ENCODE measurements around the gene UBE2V1. TPM values are rescaled to one million over a fixed set of nuclear protein-coding genes. Genes with fewer than 3 reads are reported as not detected.

UBE2V1 gene
- total and polyA plus RNA-seq, 2 donors (not counting 1 experiment from before 2014, with no cell fraction given), result 69.2 to 158 TPM

DNA sequence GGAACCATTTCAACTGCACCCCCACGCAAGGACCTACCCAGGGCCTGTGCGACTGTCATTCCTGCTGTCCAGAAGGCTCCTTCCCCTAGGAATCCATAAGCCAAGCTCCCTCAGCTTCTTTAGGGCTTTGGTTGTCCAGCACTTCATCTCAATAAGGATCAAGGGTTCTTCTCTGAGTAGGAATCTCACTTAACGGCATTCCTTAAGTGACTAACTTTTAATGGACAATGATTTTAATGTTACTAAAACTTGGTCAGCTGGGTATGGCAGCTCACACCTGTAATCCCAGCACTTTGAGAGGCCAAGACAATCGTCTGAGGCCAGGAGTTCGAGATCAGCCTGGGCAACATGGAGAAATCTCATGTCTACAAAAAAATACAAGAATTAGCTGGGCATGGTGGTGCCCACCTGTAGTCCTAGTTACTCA lies 13.4 kb downstream of the UBE2V1 start:
- H4K20me1 ChIP-seq (ENCODE audit: control insufficient read depth, insufficient read depth, low read length, poor library complexity, severe bottlenecking), result peaks cover 86% of the 10 kb centered on the region
- no peak overlapping the region for H2AFZ ChIP-seq (ENCODE audit: insufficient read depth, low read depth, low read length, poor library complexity, severe bottlenecking)
- ChIA-PET CTCF (interaction anchor here (1.0 to 3.8 kb wide), 6 partner anchors 15 to 121 kb away, joined by 3 to 21 read pairs (median 4); no protein-coding TSS in a partner anchor), POLR2A (no interaction called here)
- H3K27me3 Mint-ChIP-seq, result no peaks in the 10 kb centered on the region
- H3K79me2 ChIP-seq (ENCODE audit: control insufficient read depth, insufficient read depth, low read length), result peaks cover 97% of the 10 kb centered on the region
- H3K27ac ChIP-seq (ENCODE audit: low read length in 2 of 2), result no peak overlapping the region
- no peak overlapping the region for H3K4me2 ChIP-seq (replicated peaks; ENCODE audit: low read depth, low read length, poor library complexity, severe bottlenecking)
- DNase-seq, result no peak
- TF ChIP-seq, protein P1, sequence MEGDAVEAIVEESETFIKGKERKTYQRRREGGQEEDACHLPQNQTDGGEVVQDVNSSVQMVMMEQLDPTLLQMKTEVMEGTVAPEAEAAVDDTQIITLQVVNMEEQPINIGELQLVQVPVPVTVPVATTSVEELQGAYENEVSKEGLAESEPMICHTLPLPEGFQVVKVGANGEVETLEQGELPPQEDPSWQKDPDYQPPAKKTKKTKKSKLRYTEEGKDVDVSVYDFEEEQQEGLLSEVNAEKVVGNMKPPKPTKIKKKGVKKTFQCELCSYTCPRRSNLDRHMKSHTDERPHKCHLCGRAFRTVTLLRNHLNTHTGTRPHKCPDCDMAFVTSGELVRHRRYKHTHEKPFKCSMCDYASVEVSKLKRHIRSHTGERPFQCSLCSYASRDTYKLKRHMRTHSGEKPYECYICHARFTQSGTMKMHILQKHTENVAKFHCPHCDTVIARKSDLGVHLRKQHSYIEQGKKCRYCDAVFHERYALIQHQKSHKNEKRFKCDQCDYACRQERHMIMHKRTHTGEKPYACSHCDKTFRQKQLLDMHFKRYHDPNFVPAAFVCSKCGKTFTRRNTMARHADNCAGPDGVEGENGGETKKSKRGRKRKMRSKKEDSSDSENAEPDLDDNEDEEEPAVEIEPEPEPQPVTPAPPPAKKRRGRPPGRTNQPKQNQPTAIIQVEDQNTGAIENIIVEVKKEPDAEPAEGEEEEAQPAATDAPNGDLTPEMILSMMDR (IDR thresholded peaks at IDR 0.05), result no peak
- TF ChIP-seq EZH2 (IDR thresholded peaks at IDR 0.05; ENCODE audit: borderline replicate concordance, insufficient read depth, low read depth, low read length, poor library complexity, severe bottlenecking), result no peak
- 96% methylated on average over 2 of the region's 5 CpGs for WGBS (ENCODE audit: insufficient coverage)
- peaks cover 10 to 14% of the 10 kb centered on the region in 2 donors for H3K4me1 ChIP-seq (ENCODE audit: control insufficient read depth in 2 of 2, insufficient read depth in 2 of 2, low read length in 2 of 2)
- ATAC-seq (ENCODE audit: low read depth), result no peak
- H3K9ac ChIP-seq (ENCODE audit: low read length), result no peak overlapping the region
- no peak overlapping the region for H3K4me3 ChIP-seq (ENCODE audit: control extremely low read depth in 1 of 5, extremely low read depth in 1 of 5, insufficient read depth in 1 of 5, low read depth in 2 of 5, low read length in 4 of 5)
- no peaks in the 10 kb centered on the region for H3K9me3 ChIP-seq (ENCODE audit: control extremely low read depth in 1 of 3, control insufficient read depth in 2 of 3, insufficient read depth in 1 of 3, low read length in 2 of 3)
- H3K4me3 Mint-ChIP-seq, result no peak overlapping the region
- H3K9me3 Mint-ChIP-seq (ENCODE audit: insufficient read depth), result no peaks in the 10 kb centered on the region
- peaks cover 1 to 34% of the 10 kb centered on the region in 2 experiments for H3K36me3 ChIP-seq (replicated peaks in 1 of 2; ENCODE audit: control extremely low read depth in 1 of 2, control insufficient read depth in 1 of 2, extremely low read depth in 1 of 2, insufficient read depth in 2 of 2, low read length in 1 of 2)
- H3K27ac Mint-ChIP-seq, result no peak overlapping the region
- intact Hi-C loops (cut with micrococcal nuclease), result no loop called here
- no peaks in the 10 kb centered on the region for H3K27me3 ChIP-seq (replicated peaks in 1 of 4; ENCODE audit: control extremely low read depth in 1 of 4, control insufficient read depth in 3 of 4, insufficient read depth in 4 of 4, low read length in 3 of 4)
- peaks cover 38% of the 10 kb centered on the region for H3K4me1 Mint-ChIP-seq

DNA sequence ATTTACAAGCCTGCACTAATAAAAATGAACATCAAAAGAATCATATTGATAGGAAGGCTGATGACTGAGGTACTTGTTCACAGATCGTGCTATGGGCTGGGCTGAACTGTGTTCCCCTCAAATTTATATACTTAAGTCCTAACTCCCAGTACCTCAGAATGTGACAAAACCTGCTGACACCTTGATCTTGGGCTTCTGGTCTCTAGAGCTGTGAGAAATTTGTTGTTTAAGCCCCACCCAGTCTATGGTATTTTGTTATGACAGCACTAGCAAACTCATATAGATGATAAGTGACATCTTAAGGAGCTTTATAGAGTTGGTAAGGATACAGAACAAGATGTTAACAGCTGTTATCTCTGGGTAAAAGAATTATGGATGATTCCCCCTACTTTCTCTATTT lies 13.8 kb downstream of the UBE2V1 start:
- no peaks in the 10 kb centered on the region for H3K27me3 Mint-ChIP-seq
- no peak overlapping the region for H3K27ac ChIP-seq (ENCODE audit: low read length in 2 of 2)
- intact Hi-C loops (cut with micrococcal nuclease), result no loop called here
- no peak overlapping the region for H3K27ac Mint-ChIP-seq
- ATAC-seq (ENCODE audit: low read depth) (no peak), DNase-seq (no peak)
- H3K9ac ChIP-seq (ENCODE audit: low read length), result no peak overlapping the region
- no peak overlapping the region for H3K4me2 ChIP-seq (replicated peaks; ENCODE audit: low read depth, low read length, poor library complexity, severe bottlenecking)
- H3K79me2 ChIP-seq (ENCODE audit: control insufficient read depth, insufficient read depth, low read length), result peaks cover 96% of the 10 kb centered on the region
- no peaks in the 10 kb centered on the region for H3K27me3 ChIP-seq (replicated peaks in 1 of 4; ENCODE audit: control extremely low read depth in 1 of 4, control insufficient read depth in 3 of 4, insufficient read depth in 4 of 4, low read length in 3 of 4)
- no CpG with 5 or more reads among the region's 1 CpG for WGBS (ENCODE audit: insufficient coverage)
- no peaks in the 10 kb centered on the region for H3K9me3 Mint-ChIP-seq (ENCODE audit: insufficient read depth)
- POLR2A ChIA-PET, result no interaction called here
- H4K20me1 ChIP-seq (ENCODE audit: control insufficient read depth, insufficient read depth, low read length, poor library complexity, severe bottlenecking), result peaks cover 85% of the 10 kb centered on the region
- H3K4me3 ChIP-seq (ENCODE audit: control extremely low read depth in 1 of 5, extremely low read depth in 1 of 5, insufficient read depth in 1 of 5, low read depth in 2 of 5, low read length in 4 of 5), result no peak overlapping the region
- TF ChIP-seq EZH2 (IDR thresholded peaks at IDR 0.05; ENCODE audit: borderline replicate concordance, insufficient read depth, low read depth, low read length, poor library complexity, severe bottlenecking), result no peak
- TF ChIP-seq, protein P1 (IDR thresholded peaks at IDR 0.05), result no peak
- H3K36me3 ChIP-seq (replicated peaks in 1 of 2; ENCODE audit: control extremely low read depth in 1 of 2, control insufficient read depth in 1 of 2, extremely low read depth in 1 of 2, insufficient read depth in 2 of 2, low read length in 1 of 2), result peaks cover 1 to 38% of the 10 kb centered on the region in 2 experiments
- H3K4me3 Mint-ChIP-seq, result no peak overlapping the region
- H3K4me1 Mint-ChIP-seq, result peaks cover 38% of the 10 kb centered on the region
- no peaks in the 10 kb centered on the region for H3K9me3 ChIP-seq (ENCODE audit: control extremely low read depth in 1 of 3, control insufficient read depth in 2 of 3, insufficient read depth in 1 of 3, low read length in 2 of 3)
- peaks cover 10 to 14% of the 10 kb centered on the region in 2 donors for H3K4me1 ChIP-seq (ENCODE audit: control insufficient read depth in 2 of 2, insufficient read depth in 2 of 2, low read length in 2 of 2)
- H2AFZ ChIP-seq (ENCODE audit: insufficient read depth, low read depth, low read length, poor library complexity, severe bottlenecking), result no peak overlapping the region
- CTCF ChIA-PET, result interaction anchor here (1.0 to 3.8 kb wide), 5 partner anchors 14 to 120 kb away, joined by 3 to 21 read pairs (median 3); no protein-coding TSS in a partner anchor
